Activated CD8-positive, alpha-beta memory T cell treated with anti-CD3 and anti-CD28 coated beads, Interleukin-2, amount 50 U/mL, for 4 hours (primary cell): Measurements from ENCODE around the gene TEKT4.
A peak's percentile ranks its signal among the peaks of the same experiment; 100 is the strongest.
"Not testable (repeated sequence)": the region's sequence is repeated elsewhere in the genome, so short reads cannot be mapped to it uniquely, and the experiment has no call there.

Experiments
- DNase-seq: peaks from one replicate; pipeline ENCODE4 v3.0.0-alpha.2; 2020

Gene TEKT4

DNA sequence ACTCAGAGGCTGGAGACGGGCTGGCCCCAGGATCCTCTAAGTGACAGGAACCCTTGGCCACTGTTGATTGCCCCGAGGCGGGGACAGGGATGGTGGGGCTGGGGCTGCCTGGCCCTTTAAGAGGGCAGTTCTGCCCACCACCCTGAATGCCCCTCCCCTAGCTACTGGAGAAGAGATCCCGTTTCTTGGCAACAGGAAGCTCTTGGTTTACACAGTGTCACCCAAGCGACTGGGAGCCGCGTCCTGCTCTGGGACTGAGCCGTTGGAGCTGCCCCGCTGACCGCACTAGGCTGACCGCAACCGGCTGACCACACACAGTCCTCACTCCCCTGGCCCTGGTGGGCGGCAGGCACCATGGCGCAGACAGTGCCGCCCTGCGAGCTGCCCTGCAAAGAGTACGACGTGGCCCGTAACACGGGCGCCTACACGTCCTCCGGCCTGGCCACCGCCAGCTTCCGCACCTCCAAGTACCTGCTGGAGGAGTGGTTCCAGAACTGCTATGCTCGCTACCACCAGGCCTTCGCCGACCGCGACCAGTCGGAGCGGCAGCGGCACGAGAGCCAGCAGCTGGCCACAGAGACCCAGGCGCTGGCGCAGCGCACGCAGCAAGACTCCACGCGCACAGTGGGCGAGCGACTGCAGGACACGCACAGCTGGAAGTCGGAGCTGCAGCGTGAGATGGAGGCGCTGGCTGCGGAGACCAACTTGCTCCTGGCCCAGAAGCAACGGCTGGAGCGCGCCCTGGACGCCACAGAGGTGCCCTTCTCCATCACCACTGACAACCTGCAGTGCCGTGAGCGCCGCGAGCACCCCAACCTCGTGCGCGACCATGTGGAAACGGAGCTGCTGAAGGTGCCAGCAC is at the start of gene TEKT4:
Gene TEKT4, plus strand, starts transcription at position 205 of the 862 bp plus-strand sequence. Its CDS starts 150 bp downstream, at position 355.
- no peak for DNase-seq

DNA sequence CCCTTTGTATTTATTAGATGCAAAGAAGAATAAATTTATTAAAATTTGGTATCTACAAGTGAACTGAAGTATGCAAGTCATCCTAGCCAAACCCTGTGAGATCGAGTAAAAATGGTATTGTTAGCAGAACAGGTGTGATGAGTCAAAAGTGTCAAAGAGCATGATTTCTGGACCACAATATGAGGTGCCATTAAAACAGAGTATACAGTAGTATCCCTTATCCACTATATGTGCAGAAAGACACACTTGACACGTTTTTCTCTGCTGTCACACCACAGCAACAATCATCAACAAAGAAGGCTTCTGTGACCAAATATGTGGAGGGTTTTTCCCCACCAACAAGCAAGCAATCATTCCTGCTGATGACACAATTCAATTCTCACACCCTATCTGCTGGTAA is 32.0 kb upstream of the TEKT4 start:
- DNase-seq = not testable (repeated sequence)

- DNase-seq = not testable (repeated sequence)
Observed at GRCh38 chr2:94856856-94857255, 14.4 kb upstream of the TEKT4 start.

DNA sequence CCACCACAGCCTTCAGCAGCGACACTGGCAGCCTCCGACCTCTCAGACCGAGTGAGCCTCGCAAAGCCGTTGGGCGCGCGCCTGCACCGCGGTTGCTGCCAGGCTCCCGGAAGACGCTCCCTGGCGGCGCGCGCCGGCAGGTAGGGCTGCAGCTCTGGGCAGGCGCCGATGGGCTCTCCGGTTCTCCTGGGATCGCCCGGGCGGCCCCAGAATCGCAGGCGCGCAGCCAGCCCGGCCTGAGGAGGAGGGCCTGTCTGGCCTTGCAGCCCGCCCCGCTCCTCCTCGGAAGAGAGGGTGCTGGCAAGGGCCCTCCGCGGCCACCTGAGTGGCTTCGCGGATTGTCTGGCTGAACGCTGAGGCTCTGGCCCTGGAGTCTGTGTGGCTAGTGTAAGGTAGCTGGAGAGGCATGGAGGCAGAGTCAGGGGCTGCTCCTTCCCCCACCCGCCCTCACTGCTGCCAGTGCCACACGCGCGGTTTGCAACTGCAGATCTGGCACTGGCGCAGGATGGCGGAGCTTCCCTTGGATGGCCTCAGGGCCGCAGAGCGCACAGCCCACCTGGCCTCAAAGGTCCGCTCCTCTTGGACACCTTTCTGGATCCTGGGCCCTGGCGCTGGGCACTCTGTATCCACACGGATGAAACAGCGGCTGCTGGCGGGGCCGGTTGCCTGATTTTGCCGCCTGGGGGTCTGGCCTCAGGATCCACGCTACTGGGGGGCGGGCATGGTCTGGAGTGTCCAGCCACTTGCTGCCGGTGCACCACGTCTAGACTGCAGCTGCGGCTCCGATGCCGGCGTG is 13.7 kb upstream of the TEKT4 start:
- DNase-seq = peak; percentile 7

DNA sequence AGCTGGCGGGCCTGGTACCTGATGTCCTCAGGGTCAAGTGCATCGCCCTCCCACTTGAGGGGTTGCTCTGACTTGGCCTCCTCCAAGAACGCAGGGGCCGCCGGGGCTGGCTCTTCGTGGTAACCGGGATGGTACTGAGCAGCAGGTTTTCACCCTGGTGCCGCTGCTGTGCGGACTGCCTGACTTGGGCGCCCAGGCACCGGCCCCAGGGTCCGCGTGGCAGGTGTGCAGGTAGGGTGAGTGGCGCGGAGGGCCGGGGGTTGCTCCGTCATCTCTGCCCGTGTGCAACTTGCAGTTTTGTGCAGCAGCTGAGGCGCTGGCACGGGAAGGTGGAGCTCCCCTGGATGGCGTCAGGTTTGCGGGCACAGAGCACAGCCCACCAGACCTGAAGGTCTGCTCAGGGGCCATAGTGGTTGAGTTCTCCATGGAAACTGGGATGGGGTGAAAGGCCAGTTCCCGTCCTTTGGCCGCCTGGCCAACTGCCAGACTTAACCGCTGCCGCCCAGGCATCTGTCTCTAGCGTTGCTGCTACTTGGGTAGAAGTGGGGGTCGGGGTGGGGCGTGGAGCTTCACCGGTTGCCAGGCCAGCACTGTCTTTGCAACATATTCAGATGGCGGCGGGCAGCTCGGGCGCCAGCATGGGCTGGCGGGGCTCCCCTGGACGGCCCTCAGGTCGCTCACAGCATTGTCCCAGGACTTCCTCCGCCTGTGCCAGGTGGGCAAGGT is 12.9 kb upstream of the TEKT4 start:
- DNase-seq = not testable (repeated sequence)

- DNase-seq = no peak
Observed at GRCh38 chr2:94861308-94862152, 9.7 kb upstream of the TEKT4 start.

- not testable (repeated sequence) for DNase-seq
Observed at GRCh38 chr2:94862903-94863302, 8.3 kb upstream of the TEKT4 start.

DNA sequence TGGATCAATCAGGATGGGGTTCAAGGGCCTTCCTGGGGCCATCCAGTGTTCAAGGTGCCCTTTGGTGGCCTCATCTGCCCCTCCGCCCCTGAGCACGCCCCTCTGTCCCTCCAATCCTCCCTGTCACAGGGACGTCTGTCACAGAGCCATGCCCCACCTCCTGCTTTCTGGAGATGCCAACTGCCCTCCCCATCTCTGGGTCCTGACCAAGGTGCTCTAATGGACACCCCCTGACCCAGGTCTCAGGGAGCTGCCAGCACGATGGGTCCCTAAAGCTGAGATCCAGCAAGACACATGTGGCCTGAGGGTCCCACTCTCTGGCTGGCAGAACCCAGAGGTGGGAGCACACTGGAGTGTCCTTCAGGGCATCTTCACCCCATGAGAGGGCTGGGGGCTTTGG is 2.1 kb upstream of the TEKT4 start:
- no peak for DNase-seq

DNA sequence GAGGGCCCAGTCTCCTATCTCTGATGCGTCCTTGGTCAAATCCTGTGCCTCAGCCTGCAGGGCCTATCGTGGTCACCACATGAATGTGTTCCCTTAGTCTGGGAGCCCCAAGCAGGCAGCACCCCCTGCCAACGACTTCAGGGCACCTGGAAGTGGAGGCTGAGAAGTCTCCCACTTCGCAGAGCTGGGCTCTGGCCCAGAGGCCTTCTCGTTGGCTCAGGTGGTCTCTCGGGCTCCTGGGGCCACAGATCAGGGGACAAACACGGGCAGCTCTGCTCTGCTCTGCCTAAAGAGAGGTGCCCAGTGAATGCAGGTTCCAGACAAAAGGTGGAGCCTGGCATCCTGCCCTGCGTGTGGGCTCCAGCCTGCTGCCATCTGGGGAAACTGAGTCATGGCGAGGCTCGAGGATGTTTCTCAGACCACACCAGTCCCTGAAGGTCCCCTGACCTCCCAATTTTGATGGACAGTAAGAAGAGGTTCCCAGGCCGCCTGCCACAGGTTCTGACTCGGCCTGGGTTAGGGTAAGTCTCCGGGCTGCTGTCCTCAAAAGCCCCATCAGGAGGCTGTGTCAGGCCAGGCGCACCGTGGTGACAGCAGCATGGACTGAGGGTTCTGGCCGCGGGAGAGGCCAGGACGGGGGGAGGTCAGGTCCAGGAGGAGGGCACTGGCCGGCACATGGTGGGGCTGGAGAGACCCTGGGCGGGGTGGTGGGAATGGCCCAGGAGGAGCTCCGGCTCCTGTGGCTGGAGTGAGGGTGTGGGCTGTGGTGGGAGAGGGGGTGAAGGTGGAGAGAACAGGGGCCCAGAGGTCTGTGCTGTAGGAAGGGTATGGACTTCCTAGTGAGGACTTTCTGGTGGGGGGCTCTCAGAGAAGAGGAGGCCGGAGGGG is 1.4 kb upstream of the TEKT4 start:
- DNase-seq = no peak

DNA sequence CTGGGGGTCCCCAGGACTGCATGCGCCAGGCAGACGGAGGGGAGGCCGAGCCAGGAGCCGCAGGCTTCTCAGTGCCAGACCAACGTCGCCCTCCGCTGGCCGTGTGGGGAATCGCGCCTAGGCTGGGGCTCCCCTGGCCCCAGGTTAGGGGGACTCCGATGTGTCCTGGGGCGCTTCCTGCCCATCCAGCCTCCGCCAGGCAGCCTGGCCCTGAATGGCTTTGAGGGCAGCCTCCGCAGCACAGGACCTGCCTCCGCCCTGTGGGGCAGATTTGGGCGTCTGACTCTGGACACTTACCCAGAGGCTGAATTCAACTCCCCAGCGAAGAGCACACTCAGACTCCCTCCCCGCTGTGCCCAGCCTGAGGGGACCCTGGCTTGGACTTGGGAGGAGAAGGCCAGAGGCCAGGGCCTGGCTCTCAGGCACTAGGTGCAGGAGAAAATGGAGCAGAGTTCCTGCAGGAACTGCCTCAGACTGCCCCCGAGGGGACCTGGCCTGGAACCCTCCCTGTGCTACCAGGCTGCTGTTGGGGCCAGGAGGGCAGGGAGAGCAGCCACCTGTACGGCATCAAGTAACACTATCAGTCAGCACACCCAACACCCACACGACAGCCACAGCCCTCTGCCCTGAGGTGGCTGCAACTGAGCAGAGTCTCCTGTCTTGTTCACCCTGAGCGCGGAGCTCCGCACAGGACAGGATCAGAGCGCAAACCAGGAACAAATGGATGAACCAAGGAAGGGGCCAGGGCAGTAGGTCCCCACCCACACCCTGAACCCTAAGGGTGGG is 597 bp upstream of the TEKT4 start:
- DNase-seq = no peak

DNA sequence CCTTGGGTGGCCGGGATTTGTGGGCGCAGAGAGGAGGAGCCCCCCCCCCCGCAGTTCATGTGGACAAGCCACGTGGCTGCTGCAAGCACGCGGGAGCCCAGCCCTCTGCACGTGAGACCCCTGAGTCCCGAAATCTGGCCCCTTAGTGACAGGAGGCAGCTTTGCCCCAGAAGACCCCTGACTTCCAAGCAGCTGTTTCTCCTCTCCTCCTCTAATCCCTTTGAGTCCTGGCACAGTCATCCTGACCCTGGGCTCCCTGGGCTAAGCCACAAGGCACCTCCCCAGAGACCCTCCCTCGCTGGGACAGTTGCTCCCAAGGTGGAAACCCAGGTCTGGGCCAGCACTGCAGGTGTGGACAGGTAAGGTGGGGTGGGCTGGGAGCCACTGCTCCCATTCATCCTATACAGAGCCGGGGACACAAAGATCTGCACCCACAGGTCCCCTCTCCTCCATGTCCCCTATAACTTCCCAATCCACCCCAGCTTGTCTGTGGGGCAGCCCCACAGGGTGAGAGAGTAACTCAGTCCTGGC is 923 bp downstream of the TEKT4 start:
- no peak for DNase-seq

DNA sequence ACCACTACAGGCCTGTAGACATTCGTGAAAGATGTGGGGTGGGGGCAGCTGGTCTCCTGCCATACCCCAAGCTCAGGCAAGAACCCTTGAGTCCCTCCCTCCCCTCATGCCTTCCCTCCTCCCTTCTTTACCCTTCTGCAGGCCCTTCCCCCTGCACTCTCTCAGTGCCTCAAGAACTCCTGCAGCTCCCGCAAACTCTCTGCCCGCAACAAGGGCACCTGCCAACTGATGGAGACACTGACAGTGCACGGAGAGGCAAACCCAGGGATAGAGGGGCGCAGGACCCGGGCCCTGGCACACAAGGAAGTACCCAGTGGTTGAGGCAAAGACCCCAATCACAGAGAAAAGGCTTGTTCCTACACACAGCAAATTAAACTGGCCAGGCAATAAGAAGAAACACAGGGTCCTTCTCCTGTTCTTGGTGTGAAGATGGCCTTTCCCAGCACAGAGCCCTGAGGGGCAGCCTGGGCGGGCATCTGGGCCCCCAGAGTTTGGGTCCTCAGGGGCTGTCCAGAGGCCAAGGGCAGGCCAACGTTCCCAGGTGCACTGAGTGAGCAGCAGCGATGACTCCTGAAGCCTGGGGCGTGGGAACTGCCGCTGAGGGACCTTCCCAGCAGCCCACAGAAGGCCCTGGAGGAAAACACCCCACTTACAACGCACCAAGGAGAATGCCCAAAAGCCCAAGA is 1.6 kb downstream of the TEKT4 start:
- no peak for DNase-seq

DNA sequence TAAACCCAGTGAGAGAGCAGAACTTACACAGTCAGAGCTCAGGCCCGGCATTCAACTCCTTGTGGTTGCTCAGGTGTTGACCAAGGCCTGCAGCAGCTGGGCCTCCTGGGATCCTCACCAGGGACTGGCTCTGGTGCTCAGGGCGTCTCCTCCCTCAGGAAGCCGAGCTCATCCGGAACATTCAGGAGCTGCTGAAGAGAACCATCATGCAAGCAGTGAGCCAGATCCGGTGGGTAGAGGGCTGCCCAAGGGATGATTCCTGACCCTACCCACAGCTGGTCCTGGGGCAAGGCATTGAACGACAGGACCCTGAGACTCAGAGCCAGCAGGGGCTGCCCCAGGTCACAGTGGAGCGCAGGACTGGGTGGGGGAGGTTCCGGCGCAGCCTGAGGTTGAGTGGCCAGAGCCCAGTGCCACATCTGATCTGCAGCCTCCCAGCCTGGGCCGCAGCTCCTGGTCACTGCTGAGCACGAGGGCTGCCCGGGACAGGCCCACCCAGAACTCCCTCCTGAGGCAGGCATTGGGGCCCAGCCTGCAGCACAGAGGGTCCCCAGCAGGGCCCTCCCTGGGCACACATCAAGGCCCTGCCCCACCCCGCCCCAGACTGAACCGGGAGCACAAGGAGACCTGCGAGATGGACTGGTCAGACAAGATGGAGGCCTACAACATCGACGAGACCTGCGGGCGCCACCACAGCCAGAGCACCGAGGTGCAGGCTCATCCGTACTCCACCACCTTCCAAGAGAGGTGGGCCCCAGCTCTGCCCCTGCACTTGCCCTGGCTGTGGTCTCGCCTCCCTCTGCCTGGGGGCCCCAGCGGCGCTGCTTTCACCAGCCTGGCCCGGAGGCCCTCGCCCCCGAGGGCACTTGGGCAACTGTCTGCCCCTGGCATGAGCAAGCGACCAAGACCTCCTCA is 2.4 kb downstream of the TEKT4 start:
- DNase-seq = no peak

GRCh38 chr2:94874277-94874997 is 3.2 kb downstream of the TEKT4 start:
- DNase-seq = peak; percentile 51

DNA sequence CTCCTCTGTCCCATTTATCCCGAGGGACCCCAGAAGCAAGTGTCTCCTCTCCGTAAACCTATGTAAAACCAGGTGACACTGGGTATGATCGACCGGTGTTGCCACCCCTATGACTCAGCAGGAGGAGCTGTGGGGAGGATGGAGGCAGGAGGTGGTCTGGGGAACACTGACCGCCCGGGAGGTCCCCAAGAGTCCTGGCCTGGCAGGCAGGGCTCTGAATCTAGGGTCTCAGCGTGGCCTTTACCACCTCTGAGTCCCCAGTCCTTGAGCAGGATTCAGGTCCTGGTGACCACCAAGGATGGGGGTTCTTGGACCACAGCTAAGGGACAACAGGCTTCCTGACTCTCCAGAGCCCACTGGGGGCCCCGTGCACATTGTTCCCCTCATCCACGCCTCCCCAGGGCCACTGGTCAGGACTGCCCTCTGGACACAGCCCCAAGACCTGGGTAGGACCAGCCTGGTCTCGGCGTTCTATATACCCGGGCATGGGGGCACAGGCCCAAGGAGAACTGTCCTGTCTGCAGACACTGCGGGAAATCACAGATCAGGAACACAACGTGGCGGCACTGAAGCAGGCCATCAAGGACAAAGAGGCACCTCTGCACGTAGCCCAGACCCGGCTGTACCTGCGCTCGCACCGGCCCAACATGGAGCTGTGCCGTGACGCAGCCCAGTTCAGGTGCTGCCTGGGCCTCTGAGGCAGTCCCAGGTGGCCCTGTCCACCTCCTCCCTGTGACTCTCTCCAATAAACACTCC is 4.0 kb downstream of the TEKT4 start:
- no peak for DNase-seq

DNA sequence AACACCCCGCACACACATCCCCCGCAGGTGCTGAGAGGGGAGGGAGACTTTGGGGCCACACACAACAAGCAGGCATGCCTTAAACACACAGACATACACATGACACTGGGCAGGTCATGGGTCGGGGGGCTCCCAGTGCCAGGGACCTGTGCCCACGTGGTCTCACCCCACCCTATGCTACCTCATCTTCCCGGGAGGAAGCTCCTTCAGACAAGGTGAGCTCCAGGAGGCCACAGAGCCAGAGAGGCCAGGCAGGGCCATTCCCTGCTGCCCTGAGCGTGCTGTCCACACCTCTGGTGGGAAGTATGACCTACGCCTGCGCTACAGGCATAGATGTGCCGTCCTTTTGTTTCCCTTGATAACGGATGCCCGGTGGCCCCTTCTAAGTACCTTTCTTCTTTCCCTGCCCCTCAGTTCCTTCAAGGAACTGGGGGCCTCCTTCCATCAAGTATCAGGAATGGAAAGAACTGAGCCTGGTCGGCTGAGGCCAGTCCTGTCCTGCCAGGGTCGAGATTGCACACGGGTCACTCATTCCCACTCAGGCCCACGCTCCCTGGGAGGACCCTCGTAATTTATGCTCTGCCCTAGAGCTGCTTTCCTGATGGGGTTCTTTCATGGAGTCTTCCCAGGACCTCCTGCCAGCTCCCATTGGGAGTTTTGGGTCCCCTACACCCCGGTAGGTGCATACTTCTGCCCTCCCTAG is 4.7 kb downstream of the TEKT4 start:
- no peak for DNase-seq
